HK-2 (cell line): ENCODE results near the gene CALD1.

Experiments
- DNase-seq: peaks from one replicate; pipeline ENCODE4 v3.0.0-alpha.2; 2018; ENCODE audit not compliant: unreplicated experiment

CALD1 gene

DNA sequence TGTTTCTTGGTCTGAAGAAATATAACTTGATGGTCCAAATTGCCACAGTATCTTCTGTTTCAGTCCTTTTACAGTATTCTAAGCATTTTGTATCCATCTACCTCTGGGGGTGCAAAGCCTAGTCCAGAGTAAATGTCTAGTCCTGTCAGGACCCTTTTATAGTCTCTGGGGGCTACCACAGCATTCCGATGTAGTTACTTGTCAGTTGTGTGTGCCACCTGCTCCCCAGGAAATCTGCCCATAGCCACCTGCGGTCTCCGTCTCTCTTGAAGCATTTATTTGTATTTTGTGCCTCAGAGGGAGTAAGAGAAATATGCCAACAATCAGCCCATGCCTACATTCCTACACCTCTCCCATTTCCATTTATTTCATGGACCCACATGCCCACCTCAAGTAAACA is 219.7 kb downstream of the CALD1 start:
- no peak for DNase-seq

DNA sequence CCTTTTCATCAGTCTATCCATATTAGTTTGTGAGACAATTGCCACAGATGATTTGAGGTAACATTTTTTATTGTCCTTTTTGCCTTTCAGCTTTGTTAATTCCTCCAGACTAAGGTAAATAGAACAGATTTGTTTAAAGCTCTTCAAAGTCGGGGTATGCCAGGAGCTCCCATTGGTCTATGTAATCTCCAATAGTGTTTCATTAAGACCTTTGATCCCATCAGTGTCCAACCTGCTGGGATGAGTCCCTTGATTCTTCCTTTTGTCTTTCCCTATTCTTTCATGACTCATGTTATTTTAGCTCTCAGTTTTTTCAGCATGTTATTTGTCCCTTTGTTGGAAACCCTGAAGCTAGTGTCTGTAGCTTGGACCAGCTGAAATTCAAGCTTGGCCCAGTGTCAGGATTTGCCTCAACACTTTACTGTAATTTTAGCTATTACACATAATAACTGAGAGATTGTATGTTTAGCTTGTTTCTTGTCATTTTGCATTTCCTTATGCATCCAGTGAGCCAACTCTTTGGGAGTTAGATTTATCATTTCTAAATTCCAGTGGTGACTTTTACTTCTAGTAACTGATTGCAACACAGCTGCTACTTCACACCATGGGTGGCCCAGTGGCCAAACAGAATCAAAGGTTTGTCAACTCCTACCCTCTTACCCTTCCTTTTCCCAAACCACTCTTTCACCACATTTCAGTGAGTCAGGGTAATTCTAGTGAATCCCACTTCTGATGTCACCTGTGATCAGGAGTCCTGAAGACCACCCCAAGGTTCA is 222.1 kb downstream of the CALD1 start:
- no peak for DNase-seq

DNA sequence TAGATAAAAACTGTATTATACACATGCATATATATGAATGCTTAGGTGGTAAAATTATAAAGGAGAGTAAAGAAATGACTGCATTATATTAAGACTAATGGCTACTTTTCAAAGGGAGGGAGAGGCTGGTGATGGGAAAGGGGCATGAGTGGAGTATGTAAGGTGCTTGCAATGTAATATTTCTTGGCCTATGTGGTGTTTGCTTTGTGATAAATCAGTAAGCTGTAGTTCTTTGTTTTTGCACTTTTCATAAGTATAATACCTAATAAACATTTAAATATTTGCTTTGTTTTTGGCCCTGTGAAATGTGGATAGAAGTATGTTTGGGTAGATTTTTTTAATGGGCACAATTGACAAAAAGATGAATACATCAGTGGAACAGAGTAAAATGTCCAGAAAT is 232.8 kb downstream of the CALD1 start:
- no peak for DNase-seq
